Loucy (cell line): Measurements from ENCODE around the gene BET1.

Source experiments
- CTCF ChIP-seq: fragments of 200-600 bp; sonication (generic); conservative IDR thresholded peaks from 2 replicates; pipeline ENCODE4 v1.5.1; 2014; ENCODE audit warnings: mild to moderate bottlenecking, antibody characterized with exemption, low read length
- EZH2phosphoT487 ChIP-seq: fragments of 200-600 bp; IDR thresholded peaks from 2 replicates; pipeline ENCODE4 v1.6.1; 2018; ENCODE audit warnings: antibody characterized with exemption, mild to moderate bottlenecking, moderate library complexity, borderline replicate concordance

GRCh38 chr7:94053532-94053931 is 49.4 kb upstream of the BET1 start:
- no peak for TF ChIP-seq CTCF
- TF ChIP-seq EZH2phosphoT487: no peak
